Brain microvascular endothelial cell (primary cell): ENCODE measurements around the gene PPM1E.
"Not testable (repeated sequence)": the region's sequence is repeated elsewhere in the genome, so short reads cannot be mapped to it uniquely, and the experiment has no call there.

ENCODE experiments used
- DNase-seq: peaks from one replicate; pipeline ENCODE4 v3.0.0-alpha.2; 2020
- H3K27ac ChIP-seq: fragments of 250-450 bp; sonication (Bioruptor Pico); 2 replicates; pipeline ENCODE4 v1.5.1; 2020; ENCODE audit warnings: mild to moderate bottlenecking, moderate library complexity
- H3K27me3 ChIP-seq: fragments of 250-450 bp; sonication (Bioruptor Pico); replicated peaks from 2 replicates; pipeline ENCODE4 v1.5.1; 2020; ENCODE audit warnings: mild to moderate bottlenecking
- H3K36me3 ChIP-seq: fragments of 250-450 bp; sonication (Bioruptor Pico); replicated peaks from 2 replicates; pipeline ENCODE4 v1.5.1; 2020; ENCODE audit warnings: mild to moderate bottlenecking
- H3K4me3 ChIP-seq: 2 replicates; pipeline ENCODE4 v1.5.1; 2011; ENCODE audit warnings: low read depth, mild to moderate bottlenecking, control low read depth, low read length, moderate library complexity
- in situ Hi-C: cut with HindIII; loops from 2 replicates; pipeline ENCODE4 v1.10.0; 2017; ENCODE audit warnings: low sequenced_read_pairs, low pct_ligation_motif_present
- TF ChIP-seq, protein P1 (sequence below): IDR thresholded peaks from 2 replicates; pipeline ENCODE4 v1.5.1; 2011; ENCODE audit warnings: low read depth, mild to moderate bottlenecking, moderate library complexity, low read length, control low read depth, inconsistent platforms; ENCODE audit errors: missing control alignments

Gene PPM1E

DNA sequence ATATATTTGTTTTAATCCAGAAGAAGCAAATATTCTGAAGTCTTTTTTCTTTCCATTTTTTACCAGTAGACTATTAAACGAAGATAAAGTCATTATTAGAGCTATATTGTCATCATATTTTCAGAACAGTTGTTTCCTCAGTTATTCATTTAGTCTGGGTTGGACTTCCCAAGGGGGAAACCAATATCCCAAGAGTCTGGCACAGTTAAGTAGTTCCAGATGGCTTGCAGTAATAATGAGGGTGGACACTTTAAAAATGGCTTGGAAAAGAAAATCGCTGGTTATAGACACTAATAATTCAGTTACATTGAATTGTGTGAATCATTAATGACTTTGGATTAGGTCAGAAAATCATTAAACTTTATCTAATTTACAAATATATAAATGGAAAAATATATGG, 3.9 kb downstream of the PPM1E start:
- TF ChIP-seq, protein P1, sequence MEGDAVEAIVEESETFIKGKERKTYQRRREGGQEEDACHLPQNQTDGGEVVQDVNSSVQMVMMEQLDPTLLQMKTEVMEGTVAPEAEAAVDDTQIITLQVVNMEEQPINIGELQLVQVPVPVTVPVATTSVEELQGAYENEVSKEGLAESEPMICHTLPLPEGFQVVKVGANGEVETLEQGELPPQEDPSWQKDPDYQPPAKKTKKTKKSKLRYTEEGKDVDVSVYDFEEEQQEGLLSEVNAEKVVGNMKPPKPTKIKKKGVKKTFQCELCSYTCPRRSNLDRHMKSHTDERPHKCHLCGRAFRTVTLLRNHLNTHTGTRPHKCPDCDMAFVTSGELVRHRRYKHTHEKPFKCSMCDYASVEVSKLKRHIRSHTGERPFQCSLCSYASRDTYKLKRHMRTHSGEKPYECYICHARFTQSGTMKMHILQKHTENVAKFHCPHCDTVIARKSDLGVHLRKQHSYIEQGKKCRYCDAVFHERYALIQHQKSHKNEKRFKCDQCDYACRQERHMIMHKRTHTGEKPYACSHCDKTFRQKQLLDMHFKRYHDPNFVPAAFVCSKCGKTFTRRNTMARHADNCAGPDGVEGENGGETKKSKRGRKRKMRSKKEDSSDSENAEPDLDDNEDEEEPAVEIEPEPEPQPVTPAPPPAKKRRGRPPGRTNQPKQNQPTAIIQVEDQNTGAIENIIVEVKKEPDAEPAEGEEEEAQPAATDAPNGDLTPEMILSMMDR = no peak
- H3K27me3 ChIP-seq = no peaks in the 10 kb centered on the region
- H3K4me3 ChIP-seq = no peak overlapping the region
- H3K36me3 ChIP-seq = no peaks in the 10 kb centered on the region
- no peak overlapping the region for H3K27ac ChIP-seq
- in situ Hi-C loops = no loop called here
- no peak for DNase-seq

DNA sequence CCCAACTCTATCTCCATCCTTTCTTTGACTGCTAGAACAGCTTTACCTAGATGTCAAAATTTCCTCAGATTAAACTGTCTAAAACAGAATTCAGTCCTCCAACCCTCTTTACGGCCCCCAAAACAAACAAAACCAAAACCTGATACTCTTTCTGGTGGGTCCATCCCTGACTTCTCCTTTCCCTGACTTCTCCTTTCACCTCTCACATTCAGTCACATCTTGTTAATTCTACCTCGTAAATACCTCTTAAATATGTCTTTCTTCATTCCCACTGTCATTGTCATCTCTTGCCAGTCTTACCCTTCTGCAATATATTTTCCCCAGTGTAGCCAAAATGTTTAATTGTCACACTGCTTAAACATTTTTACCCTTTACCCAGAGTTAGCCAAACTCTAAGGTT, 4.6 kb downstream of the PPM1E start:
- Histone ChIP-seq H3K36me3 (no peaks in the 10 kb centered on the region), H3K4me3 (no peak overlapping the region), H3K27me3 (no peaks in the 10 kb centered on the region), H3K27ac (no peak overlapping the region)
- in situ Hi-C loops = no loop called here
- DNase-seq = no peak
- TF ChIP-seq, protein P1 = no peak

DNA sequence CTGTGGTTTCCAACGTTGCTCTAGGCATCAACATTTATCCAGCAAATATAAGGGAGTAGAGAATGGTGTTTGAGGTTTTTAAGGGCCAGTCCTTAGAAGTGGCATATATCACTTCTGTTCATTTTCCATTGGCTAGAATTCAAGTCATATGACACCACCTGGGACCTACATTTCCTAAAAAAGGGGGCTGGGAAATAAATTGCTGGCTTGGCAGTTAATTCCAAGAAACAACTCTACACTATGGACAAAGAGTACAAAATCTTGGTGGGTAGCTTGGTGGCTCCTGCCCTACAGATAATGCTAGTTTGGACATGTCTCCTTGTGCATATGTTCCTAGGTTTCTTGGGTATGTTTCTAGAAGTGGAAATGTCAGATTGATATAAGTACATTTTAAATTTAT, 7.6 kb downstream of the PPM1E start:
- no peaks in the 10 kb centered on the region for H3K36me3 ChIP-seq
- in situ Hi-C loops = no loop called here
- TF ChIP-seq, protein P1 = no peak
- H3K27me3 ChIP-seq = no peaks in the 10 kb centered on the region
- H3K27ac ChIP-seq = no peak overlapping the region
- DNase-seq = no peak
- H3K4me3 ChIP-seq = no peak overlapping the region

DNA sequence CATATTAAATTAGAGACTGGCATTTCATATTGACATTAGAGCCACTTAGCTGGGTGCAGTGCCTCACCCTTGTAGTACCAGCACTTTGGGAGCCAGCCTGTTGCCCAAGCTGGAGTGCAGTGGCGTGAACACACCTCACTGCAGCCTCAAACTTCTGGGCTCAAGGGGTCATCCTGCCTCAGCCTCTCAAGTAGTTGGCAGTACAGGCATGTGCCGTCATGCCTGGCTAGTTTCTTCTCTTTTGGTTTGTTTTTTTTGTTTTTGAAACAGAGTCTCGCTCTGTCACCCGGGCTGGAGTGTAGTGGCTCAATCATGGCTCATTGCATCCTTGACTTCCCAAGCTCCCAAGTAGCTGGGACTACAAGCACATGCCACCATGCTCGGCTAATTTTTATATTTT, 8.7 kb downstream of the PPM1E start:
- TF ChIP-seq, protein P1 = no peak
- DNase-seq = no peak
- Histone ChIP-seq H3K27me3 (no peaks in the 10 kb centered on the region), H3K4me3 (no peak overlapping the region), H3K27ac (no peak overlapping the region), H3K36me3 (no peaks in the 10 kb centered on the region)
- in situ Hi-C loops = no loop called here

DNA sequence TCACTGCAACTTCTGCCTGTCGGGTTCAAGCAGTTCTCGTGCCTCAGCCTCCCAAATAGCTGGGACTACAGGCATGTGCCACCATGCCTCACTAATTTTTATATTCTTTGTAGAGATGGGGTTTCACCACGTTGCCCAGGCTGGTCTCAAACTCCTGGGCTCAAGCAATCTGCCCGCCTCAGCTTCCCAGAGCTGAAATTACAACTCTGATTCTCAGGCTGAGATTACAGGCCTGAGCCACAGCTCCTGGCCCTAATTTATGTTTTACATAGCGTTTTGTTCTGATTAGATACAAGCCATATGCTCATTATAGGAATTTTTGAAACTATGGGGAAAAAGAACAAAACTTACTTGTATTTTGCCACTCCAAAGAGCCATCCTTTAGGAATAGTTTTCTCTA, 22.8 kb downstream of the PPM1E start:
- H3K27ac ChIP-seq, in situ Hi-C loops, DNase-seq: not testable (repeated sequence)

DNA sequence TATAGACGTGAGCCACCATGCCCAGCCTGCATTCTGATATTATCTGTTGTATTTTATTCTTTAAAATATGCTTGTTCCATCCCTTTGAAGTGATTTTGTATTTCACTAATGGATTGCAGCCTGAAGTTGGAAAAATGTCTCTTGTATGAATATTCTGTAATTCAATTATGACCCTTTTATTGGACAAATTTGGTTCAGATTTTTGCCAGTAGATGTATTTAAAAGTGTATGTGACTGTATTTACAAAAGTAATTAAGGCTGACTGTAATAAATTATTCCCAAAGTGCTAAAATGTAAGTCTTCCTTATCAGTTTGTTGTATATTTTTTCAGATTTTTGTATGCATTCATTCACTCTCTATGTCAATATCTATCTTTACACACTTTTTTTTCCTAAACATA, 23.8 kb downstream of the PPM1E start:
- DNase-seq = no peak
- no peaks in the 10 kb centered on the region for H3K36me3 ChIP-seq
- in situ Hi-C loops = no loop called here
- no peaks in the 10 kb centered on the region for H3K27me3 ChIP-seq
- H3K4me3 ChIP-seq = no peak overlapping the region
- TF ChIP-seq, protein P1 = no peak
- no peak overlapping the region for H3K27ac ChIP-seq

More for the DNA sequence above, 22.8 kb downstream of the PPM1E start:
- not testable (repeated sequence) for H3K27me3 ChIP-seq, H3K4me3 ChIP-seq, H3K36me3 ChIP-seq
